CD4-positive, alpha-beta T cell (primary cell): ENCODE results near the gene SNAI3. TPM values are rescaled to one million over a fixed set of nuclear protein-coding genes. Genes with fewer than 3 reads are reported as not detected.

Source experiments
- ATAC-seq: fragments of 200-7000 bp; cut with Tn5 transposase; one replicate; pipeline ENCODE4 v1.10.0; 2022; ENCODE audit warnings: mild to moderate bottlenecking; ENCODE audit not compliant: poor library complexity
- CTCF ChIA-PET: fragments of 350-600 bp; sonication (Branson Sonifier 250); formaldehyde crosslinking; loops from one replicate; lab custom pipeline; 2021; ENCODE audit warnings: antibody characterized with exemption, inconsistent platforms; lab: Charles Lee
- POLR2A ChIA-PET: fragments of 350-600 bp; sonication (Branson Sonifier 250); formaldehyde crosslinking; loops from one replicate; lab custom pipeline; 2021; ENCODE audit warnings: antibody characterized with exemption, inconsistent platforms; lab: Charles Lee
- DNase-seq, 14 experiments: peaks; one replicate each; pipeline ENCODE4 v3.0.0-alpha.2; 2013 to 2020; ENCODE audit warnings: mixed read lengths in 2 of 14
- H3K27ac ChIP-seq, 2 donors: one replicate each; pipeline versions ENCODE4 v1.5.1 to v1.7.0; 2013; ENCODE audit warnings: low read length in 2 of 2, low read depth in 1 of 2, mild to moderate bottlenecking in 1 of 2
- H3K27me3 ChIP-seq, 2 experiments: 1 replicate in 1 of 2; 2 replicates in 1 of 2; pipeline versions ENCODE4 v1.6.1 to v1.7.0; 2013; ENCODE audit warnings: low read length in 2 of 2, control low read depth in 1 of 2, mild to moderate bottlenecking in 1 of 2, moderate library complexity in 1 of 2; ENCODE audit not compliant: insufficient read depth in 2 of 2, control insufficient read depth in 1 of 2
- H3K36me3 ChIP-seq: one replicate; pipeline ENCODE4 v1.6.1; 2013; ENCODE audit warnings: low read length, control low read depth; ENCODE audit not compliant: insufficient read depth
- H3K4me1 ChIP-seq: one replicate; pipeline ENCODE4 v1.6.1; 2013; ENCODE audit warnings: low read length, control low read depth; ENCODE audit not compliant: insufficient read depth
- H3K4me3 ChIP-seq: one replicate; pipeline ENCODE4 v1.5.1; 2013; ENCODE audit warnings: mild to moderate bottlenecking, low read length, moderate library complexity
- H3K9me3 ChIP-seq, 2 experiments: 1 replicate in 1 of 2; 2 replicates in 1 of 2; pipeline versions ENCODE4 v1.6.1 to v1.7.0; 2013; ENCODE audit warnings: low read length in 2 of 2, mild to moderate bottlenecking in 2 of 2, control low read depth in 1 of 2, moderate library complexity in 1 of 2; ENCODE audit not compliant: control insufficient read depth in 1 of 2, insufficient read depth in 1 of 2
- H3K27ac Mint-ChIP-seq: one replicate; pipeline ENCODE4 v1.8.0; 2020; ENCODE audit warnings: mixed read lengths
- H3K27me3 Mint-ChIP-seq: one replicate; pipeline ENCODE4 v1.8.0; 2021; ENCODE audit warnings: mixed read lengths
- H3K36me3 Mint-ChIP-seq: one replicate; pipeline ENCODE4 v1.8.0; 2021; ENCODE audit warnings: low read depth, mixed read lengths
- H3K4me1 Mint-ChIP-seq: one replicate; pipeline ENCODE4 v1.8.0; 2021; ENCODE audit warnings: low read depth, mixed read lengths
- H3K4me3 Mint-ChIP-seq: one replicate; pipeline ENCODE4 v1.8.0; 2020; ENCODE audit warnings: mild to moderate bottlenecking, mixed read lengths
- H3K9me3 Mint-ChIP-seq: one replicate; pipeline ENCODE4 v1.8.0; 2020; ENCODE audit warnings: mixed read lengths
- CTCF ChIP-seq: fragments of 200-600 bp; IDR thresholded peaks from one replicate; pipeline ENCODE4 v1.8.0; 2022; ENCODE audit warnings: antibody characterized with exemption, mild to moderate bottlenecking
- intact Hi-C, 2 experiments: fragments of 100-400 bp; cut with DNase I in 1 of 2; cut with micrococcal nuclease in 1 of 2; formaldehyde crosslinking; loops; one replicate each; pipeline versions ENCODE4 v1.15.1 to v1.9.0; 2023 to 2025; cut with DNase I, micrococcal nuclease
- total RNA-seq, 174 experiments: library from RNA in 2 of 174; stranded (reverse) in 2 of 174; gene quantifications; one replicate each; pipeline ENCODE4 v1.2.3 and lab custom pipeline; 2021 to 2026

Gene SNAI3
- total RNA-seq, 2 experiments from 2014 or later, result 3.0 to 3.5 TPM

DNA sequence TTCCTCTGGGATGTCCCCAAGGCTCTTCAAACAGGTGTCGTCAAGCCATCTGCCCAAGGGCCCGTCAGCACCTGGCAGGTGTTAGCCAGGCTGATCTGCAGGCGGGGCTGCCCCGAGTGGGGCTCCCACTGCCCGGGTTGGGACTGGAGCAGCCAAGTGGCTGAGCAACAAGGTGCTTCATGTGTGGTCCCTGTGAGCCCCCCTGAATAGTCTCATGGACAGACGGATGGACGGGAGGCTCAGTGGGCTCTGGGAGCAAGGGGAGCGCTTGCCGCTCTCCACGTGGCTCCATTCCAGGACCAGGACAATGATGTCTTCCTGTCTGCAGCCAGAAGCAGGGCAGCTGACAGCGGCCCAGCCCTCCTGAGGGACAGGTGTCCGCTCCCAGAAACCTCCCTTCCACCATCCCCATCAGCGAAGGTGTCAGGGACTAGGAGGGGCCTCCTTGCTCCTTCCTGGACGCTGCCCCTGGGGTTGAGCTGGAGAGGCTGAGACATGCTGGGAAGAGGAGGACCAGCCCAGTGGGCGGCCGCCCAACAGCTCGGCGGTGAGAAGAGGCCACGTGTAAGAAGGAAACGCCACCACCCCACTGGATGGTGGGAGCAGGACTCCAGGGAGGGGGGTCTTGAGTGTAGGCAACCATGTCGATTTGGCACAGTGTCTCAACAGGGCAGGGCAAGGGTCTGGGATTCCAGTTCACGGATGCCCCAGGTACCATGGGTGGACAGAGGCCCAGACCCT, 9.6 kb downstream of the SNAI3 start:
- ATAC-seq (no peak), DNase-seq (no peak)

DNA sequence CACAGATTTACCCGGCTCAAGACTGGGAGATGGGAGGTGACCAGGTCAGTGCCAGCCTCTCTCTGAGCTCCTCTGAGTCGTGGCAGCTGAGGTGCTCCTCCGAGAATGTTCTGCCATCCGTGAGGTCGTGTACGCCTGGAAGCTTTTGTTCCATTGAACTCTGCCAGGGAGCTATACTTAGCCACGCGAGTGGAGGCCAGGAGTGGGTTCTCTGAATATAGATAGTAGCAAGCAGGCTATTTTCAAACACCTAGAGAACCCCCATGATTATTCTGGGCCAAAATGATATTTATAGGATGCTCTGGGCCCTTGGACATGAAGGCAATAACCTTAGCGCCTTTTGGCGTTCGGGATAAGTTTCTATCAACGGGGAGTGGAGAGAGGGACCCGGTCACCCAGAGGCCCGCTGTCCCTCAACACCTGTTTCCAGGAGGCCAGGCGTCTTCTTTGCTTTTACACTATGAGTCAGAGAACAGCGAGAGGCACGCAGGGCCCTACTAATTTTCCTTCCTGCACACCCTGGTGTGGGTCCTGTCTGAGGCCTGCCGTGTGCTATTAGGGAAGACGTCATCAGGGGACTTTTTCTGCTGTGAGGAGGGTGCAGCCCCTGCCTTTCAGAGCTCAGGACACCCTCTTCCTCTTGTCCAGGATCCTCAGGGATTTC, 12.5 kb downstream of the SNAI3 start:
- H3K36me3 Mint-ChIP-seq, result peaks cover 19% of the 10 kb centered on the region
- Histone ChIP-seq H3K9me3 (no peaks in the 10 kb centered on the region), H3K27ac (no peak overlapping the region), H3K36me3 (peaks cover 31% of the 10 kb centered on the region), H3K27me3 (no peaks in the 10 kb centered on the region), H3K4me3 (no peak overlapping the region), H3K4me1 (peaks cover 2% of the 10 kb centered on the region)
- DNase-seq, result no peak
- H3K4me3 Mint-ChIP-seq, result no peak overlapping the region
- ATAC-seq, result no peak
- no peaks in the 10 kb centered on the region for H3K9me3 Mint-ChIP-seq
- H3K4me1 Mint-ChIP-seq, result no peaks in the 10 kb centered on the region
- CTCF ChIA-PET, result interaction anchor here (0.8 kb wide), 1 partner anchor 11 kb away, joined by 3 read pairs; no protein-coding TSS in a partner anchor
- no peaks in the 10 kb centered on the region for H3K27me3 Mint-ChIP-seq
- no peak overlapping the region for H3K27ac Mint-ChIP-seq
- POLR2A ChIA-PET, result no interaction called here
- no peak for TF ChIP-seq CTCF
- intact Hi-C loops, result no loop called here

More for the DNA sequence above, 9.6 kb downstream of the SNAI3 start:
- H3K4me3 ChIP-seq, result no peak overlapping the region
- ChIA-PET CTCF (no interaction called here), POLR2A (no interaction called here)
- no peak for TF ChIP-seq CTCF
- Mint-ChIP-seq H3K27me3 (no peaks in the 10 kb centered on the region), H3K4me3 (no peak overlapping the region), H3K4me1 (peaks cover 10% of the 10 kb centered on the region), H3K36me3 (peaks cover 31% of the 10 kb centered on the region), H3K27ac (no peak overlapping the region), H3K9me3 (no peaks in the 10 kb centered on the region)
- peaks cover 56% of the 10 kb centered on the region for H3K36me3 ChIP-seq
- H3K27ac ChIP-seq, result no peak overlapping the region
- H3K27me3 ChIP-seq, result no peaks in the 10 kb centered on the region
- peaks cover 24% of the 10 kb centered on the region for H3K4me1 ChIP-seq
- intact Hi-C loops, result no loop called here
- no peaks in the 10 kb centered on the region for H3K9me3 ChIP-seq

- POLR2A ChIA-PET, result interaction anchor here (0.6 to 1.2 kb wide), 3 partner anchors 9 to 12 kb away, joined by 3 to 4 read pairs (median 3); no protein-coding TSS in a partner anchor
- no peak overlapping the region for H3K4me3 Mint-ChIP-seq
- Histone ChIP-seq H3K27me3 (no peaks in the 10 kb centered on the region), H3K36me3 (peaks cover 21% of the 10 kb centered on the region), H3K27ac (no peak overlapping the region), H3K9me3 (no peaks in the 10 kb centered on the region), H3K4me3 (no peak overlapping the region), H3K4me1 (no peaks in the 10 kb centered on the region)
- H3K9me3 Mint-ChIP-seq, result no peaks in the 10 kb centered on the region
- ATAC-seq, result no peak
- no peak for DNase-seq
- H3K36me3 Mint-ChIP-seq, result peaks cover 8% of the 10 kb centered on the region
- intact Hi-C loops, result no loop called here
- no peaks in the 10 kb centered on the region for H3K27me3 Mint-ChIP-seq
- no peak overlapping the region for H3K27ac Mint-ChIP-seq
- CTCF ChIA-PET, result interaction anchor here (0.8 kb wide), 1 partner anchor 12 kb away, joined by 3 read pairs; no protein-coding TSS in a partner anchor
- H3K4me1 Mint-ChIP-seq, result no peaks in the 10 kb centered on the region
- no peak for TF ChIP-seq CTCF
Measured at GRCh38 chr16:88672776-88673175, 13.5 kb downstream of the SNAI3 start.
